ENCODE data around the gene UNC5B.
A peak's percentile ranks its signal among the peaks of the same experiment; 100 is the strongest.

The UNC5B gene

DNA sequence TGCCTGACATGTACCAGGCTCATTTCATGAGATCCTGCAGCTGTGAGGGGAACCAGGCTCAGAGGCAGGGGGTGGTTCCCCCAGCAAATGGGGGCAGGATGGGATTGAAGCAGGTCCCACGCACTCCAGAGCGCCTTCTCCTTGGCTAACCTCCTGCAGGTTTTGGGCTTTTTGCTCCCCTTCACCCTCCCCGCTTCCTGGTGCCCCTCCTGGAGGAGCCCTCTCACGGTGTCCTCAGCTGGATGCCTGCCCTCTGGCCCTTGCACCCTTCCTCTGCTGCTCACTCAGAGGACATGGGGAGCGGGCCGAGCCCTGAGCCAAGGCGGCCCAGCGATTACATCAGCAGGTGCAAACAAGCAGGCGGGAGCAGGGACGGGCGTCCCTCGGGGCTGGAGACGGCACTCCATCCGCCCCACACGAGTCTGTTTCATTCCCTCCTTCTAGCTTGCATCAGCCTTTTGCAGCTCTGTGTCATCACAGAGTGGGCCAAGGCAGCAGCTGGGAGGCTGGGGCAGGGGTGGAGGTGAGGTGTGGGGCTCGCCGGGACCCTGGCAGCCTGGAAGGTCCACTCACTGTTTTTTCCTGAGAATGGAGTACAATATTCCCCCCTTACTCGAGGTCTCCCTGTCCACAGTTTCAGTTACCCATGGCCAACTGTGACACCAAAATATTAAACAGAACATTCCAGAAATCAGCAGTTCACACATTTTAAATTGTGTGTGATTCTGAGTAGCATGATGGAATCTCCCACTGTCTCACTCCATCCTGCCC lies 54.0 kb downstream of the UNC5B start:
- TF ChIP-seq CTCF (IDR thresholded peaks at IDR 0.05): no peak
- Mint-ChIP-seq H3K27ac (peak overlapping the region; percentile 71), H3K27me3 (ENCODE audit: low read depth, poor library complexity) (peaks cover 9% of the 10 kb centered on the region), H3K36me3 (ENCODE audit: low read depth) (no peaks in the 10 kb centered on the region), H3K9me3 (no peaks in the 10 kb centered on the region), H3K4me3 (no peak overlapping the region), H3K4me1 (peaks cover 90% of the 10 kb centered on the region)
- no peak for DNase-seq

DNA sequence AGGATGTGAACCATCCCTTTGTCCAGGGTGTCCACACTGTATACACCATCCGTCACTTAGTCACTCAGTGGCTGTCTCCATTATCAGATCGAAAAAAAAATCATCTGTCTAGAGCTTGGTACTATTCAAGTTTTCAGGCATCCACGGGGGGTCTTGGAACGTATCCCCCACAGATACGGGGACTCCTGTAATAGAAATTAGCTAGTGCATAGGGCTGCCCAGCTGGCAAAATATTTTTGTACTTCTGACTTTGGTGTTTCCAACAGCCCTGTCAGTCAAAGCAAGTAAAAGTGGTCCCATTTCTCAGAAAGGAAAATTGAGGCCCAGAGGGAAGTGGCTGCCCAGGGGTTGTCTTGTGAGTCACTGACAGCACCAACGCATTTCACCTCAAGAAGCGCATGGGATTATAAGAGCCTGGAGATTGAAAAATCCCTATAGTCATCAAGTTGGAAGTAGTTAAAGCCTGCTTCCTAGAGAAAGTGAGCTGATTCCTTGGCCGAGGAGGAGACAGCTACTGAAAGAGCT lies 54.6 kb downstream of the UNC5B start:
- no peaks in the 10 kb centered on the region for H3K36me3 Mint-ChIP-seq (ENCODE audit: low read depth)
- peaks cover 9% of the 10 kb centered on the region for H3K27me3 Mint-ChIP-seq (ENCODE audit: low read depth, poor library complexity)
- TF ChIP-seq CTCF (IDR thresholded peaks at IDR 0.05): no peak
- H3K9me3 Mint-ChIP-seq: no peaks in the 10 kb centered on the region
- peak overlapping the region; percentile 71 for H3K27ac Mint-ChIP-seq
- peaks cover 90% of the 10 kb centered on the region for H3K4me1 Mint-ChIP-seq
- no peak overlapping the region for H3K4me3 Mint-ChIP-seq
- DNase-seq: no peak

DNA sequence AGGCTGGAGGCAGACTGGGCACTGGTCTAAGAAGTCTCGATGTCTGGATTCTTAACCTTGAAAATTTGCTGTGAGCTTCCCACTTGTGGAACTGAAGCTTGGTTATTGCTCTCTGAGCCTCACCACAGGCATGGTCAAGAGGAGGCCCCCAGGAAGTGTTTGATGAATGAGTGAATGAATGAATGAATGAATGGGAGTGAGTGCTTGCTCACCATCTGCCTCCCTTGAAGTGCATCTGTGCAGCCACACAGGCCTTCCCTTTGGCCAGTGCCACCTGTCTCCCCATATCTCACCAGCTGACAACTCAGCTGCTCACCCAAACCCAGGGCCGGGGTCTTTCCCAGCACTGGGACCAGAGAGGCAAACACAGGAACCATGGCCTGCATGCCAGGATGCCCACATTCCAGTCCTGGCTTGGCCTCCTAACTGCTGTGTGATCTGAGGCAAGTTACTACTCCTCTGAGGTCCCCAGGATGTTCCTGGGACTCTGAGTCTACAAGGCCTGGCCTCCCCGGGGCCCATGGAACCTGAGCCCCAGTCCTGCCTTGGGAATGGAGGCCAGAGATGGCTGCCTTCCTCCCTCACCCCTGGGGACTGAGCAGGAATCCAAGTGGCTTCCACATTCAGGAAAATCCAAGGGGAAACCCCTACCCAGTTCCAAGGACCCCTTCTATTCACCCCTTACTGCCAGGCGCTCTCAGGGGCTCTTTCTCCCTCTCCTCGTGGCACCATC lies 55.3 kb downstream of the UNC5B start:
- H3K36me3 Mint-ChIP-seq (ENCODE audit: low read depth): no peaks in the 10 kb centered on the region
- TF ChIP-seq CTCF (IDR thresholded peaks at IDR 0.05): no peak
- H3K27ac Mint-ChIP-seq: no peak overlapping the region
- no peaks in the 10 kb centered on the region for H3K9me3 Mint-ChIP-seq
- no peak for DNase-seq
- peaks cover 9% of the 10 kb centered on the region for H3K27me3 Mint-ChIP-seq (ENCODE audit: low read depth, poor library complexity)
- H3K4me3 Mint-ChIP-seq: no peak overlapping the region
- peaks cover 90% of the 10 kb centered on the region for H3K4me1 Mint-ChIP-seq

- TF ChIP-seq CTCF (IDR thresholded peaks at IDR 0.05): peak; percentile 44
- no peak overlapping the region for H3K4me3 Mint-ChIP-seq
Measured at GRCh38 chr10:71268247-71268691, 55.9 kb downstream of the UNC5B start.

GRCh38 chr10:71268758-71269157 lies 56.4 kb downstream of the UNC5B start:
- no peak for DNase-seq
- TF ChIP-seq CTCF (IDR thresholded peaks at IDR 0.05): no peak
- Mint-ChIP-seq H3K9me3 (no peaks in the 10 kb centered on the region), H3K27me3 (ENCODE audit: low read depth, poor library complexity) (peaks cover 5% of the 10 kb centered on the region), H3K4me3 (no peak overlapping the region), H3K4me1 (peaks cover 82% of the 10 kb centered on the region), H3K36me3 (ENCODE audit: low read depth) (no peaks in the 10 kb centered on the region), H3K27ac (no peak overlapping the region)

More at GRCh38 chr10:71268247-71268691, 55.9 kb downstream of the UNC5B start:
- H3K4me1 Mint-ChIP-seq: peaks cover 87% of the 10 kb centered on the region
- H3K27ac Mint-ChIP-seq: peak overlapping the region; percentile 57
- DNase-seq: peak; percentile 41
- H3K9me3 Mint-ChIP-seq: no peaks in the 10 kb centered on the region
- H3K27me3 Mint-ChIP-seq (ENCODE audit: low read depth, poor library complexity): peaks cover 5% of the 10 kb centered on the region
- H3K36me3 Mint-ChIP-seq (ENCODE audit: low read depth): no peaks in the 10 kb centered on the region

Data from nephron progenitor cell (in vitro differentiated cells).